Suprapubic skin (tissue), 4 donors: Measurements from ENCODE around the gene DPM1.

Source experiments
- POLR2A ChIP-seq, 2 donors: fragments of 450-650 bp; IDR thresholded peaks; one replicate each; pipeline ENCODE4 v1.6.1; 2017; ENCODE audit warnings: antibody characterized with exemption in 2 of 2, mild to moderate bottlenecking in 2 of 2, moderate library complexity in 2 of 2
- POLR2AphosphoS5 ChIP-seq, 3 donors: sonication (generic); formaldehyde crosslinking; IDR thresholded peaks; one replicate each; pipeline ENCODE4 v1.6.1; 2017; ENCODE audit warnings: antibody characterized with exemption in 3 of 3
- TF ChIP-seq, protein P1 (sequence below), 2 donors: fragments of 200-600 bp in 1 of 2; fragments of 450-650 bp in 1 of 2; sonication (generic) in 1 of 2; IDR thresholded peaks; one replicate each; pipeline ENCODE4 v1.5.1; 2016 to 2019; ENCODE audit warnings: antibody characterized with exemption in 2 of 2, mild to moderate bottlenecking in 1 of 2, moderate library complexity in 1 of 2

DNA sequence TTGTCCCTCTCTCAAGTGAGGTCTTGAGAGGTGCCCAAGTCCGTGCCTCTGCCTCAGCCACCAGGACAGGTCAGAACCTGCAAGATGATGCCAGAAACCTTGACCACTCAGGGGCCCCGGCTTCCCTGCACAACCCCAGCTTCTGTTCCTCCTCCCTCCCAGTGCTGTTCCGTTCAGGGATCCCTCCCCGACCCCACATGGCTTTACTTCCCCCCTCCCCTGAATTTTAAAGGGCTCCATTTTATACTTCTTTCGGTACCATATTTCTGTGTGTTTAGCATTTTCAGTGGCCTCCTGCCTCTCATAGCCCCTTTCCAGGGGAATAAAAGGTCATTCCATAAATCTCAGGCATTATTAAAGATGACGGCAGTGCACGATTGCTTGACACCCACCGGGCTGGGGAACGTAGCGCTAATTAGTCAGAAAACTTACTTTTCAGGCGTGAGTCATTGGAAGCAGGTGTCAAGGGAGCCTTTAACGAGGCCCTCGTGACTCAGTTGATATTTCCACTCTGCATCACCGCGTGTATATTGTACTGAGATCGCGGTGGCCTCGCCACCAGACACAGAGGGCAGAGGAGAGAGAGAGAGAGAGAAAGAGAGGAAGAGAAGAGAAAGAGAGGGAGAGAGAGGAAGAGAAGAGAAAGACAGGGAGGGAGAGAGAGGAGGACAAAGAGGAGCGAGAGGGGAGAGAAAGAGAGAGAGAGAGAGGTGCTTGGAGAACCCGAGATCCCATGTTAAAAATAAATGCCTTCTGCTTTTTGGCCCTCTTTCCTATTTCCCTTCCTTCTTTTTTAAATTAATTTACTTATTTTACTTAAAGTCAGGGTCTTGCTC, 43.3 kb upstream of the DPM1 start:
- TF ChIP-seq, protein P1, sequence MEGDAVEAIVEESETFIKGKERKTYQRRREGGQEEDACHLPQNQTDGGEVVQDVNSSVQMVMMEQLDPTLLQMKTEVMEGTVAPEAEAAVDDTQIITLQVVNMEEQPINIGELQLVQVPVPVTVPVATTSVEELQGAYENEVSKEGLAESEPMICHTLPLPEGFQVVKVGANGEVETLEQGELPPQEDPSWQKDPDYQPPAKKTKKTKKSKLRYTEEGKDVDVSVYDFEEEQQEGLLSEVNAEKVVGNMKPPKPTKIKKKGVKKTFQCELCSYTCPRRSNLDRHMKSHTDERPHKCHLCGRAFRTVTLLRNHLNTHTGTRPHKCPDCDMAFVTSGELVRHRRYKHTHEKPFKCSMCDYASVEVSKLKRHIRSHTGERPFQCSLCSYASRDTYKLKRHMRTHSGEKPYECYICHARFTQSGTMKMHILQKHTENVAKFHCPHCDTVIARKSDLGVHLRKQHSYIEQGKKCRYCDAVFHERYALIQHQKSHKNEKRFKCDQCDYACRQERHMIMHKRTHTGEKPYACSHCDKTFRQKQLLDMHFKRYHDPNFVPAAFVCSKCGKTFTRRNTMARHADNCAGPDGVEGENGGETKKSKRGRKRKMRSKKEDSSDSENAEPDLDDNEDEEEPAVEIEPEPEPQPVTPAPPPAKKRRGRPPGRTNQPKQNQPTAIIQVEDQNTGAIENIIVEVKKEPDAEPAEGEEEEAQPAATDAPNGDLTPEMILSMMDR (IDR thresholded peaks at IDR 0.05): no peak
- TF ChIP-seq POLR2AphosphoS5 (IDR thresholded peaks at IDR 0.05) (no peak), POLR2A (IDR thresholded peaks at IDR 0.05) (no peak)
